SK-N-MC (cell line): ENCODE data around the gene SPEM1.

Source experiments
- EZH2 ChIP-seq: fragments of 200-600 bp; sonication (generic); IDR thresholded peaks from one replicate; pipeline ENCODE4 v1.6.1; 2017; ENCODE audit warnings: antibody characterized with exemption
- FOXP2 ChIP-seq: optimal IDR thresholded peaks from 2 replicates; pipeline ENCODE3; 2011; ENCODE audit warnings: mild to moderate bottlenecking, moderate library complexity; ENCODE audit not compliant: insufficient read depth; ENCODE audit errors: extremely low read length, control extremely low read depth
- POLR2AphosphoS5 ChIP-seq: IDR thresholded peaks from 2 replicates; pipeline ENCODE4 v1.6.1; 2012; ENCODE audit warnings: mild to moderate bottlenecking, low read depth, low read length, borderline replicate concordance

GRCh38 chr17:7382901-7383300 is 37.2 kb upstream of the SPEM1 start:
- TF ChIP-seq POLR2AphosphoS5 (no peak), FOXP2 (no peak), EZH2 (no peak)
